Adrenal gland (tissue), 12 donors: ENCODE measurements around the gene DBR1. TPM values are rescaled to one million over a fixed set of nuclear protein-coding genes. Genes with fewer than 3 reads are reported as not detected.

Experiments used
- DNase-seq, 7 donors: peaks; one replicate each; pipeline ENCODE4 v3.0.0-alpha.2; 2019 to 2020
- H3K27ac ChIP-seq, 5 donors: fragments of 200-600 bp; sonication (generic) in 4 of 5; 1 replicate in 3 of 5; 2 replicates in 2 of 5; pipeline versions ENCODE4 v1.5.1 to v1.8.0; 2016 to 2020; ENCODE audit warnings: mild to moderate bottlenecking in 1 of 5
- H3K27me3 ChIP-seq: fragments of 200-600 bp; 2 replicates; pipeline ENCODE4 v1.8.0; 2021
- H3K36me3 ChIP-seq, 2 donors: fragments of 200-600 bp; replicated peaks in 1 of 2; 1 replicate in 1 of 2; 2 replicates in 1 of 2; pipeline versions ENCODE4 v1.5.1 to v1.8.0; 2018 to 2022
- H3K4me1 ChIP-seq, 2 donors: fragments of 200-600 bp; replicated peaks in 1 of 2; 1 replicate in 1 of 2; 2 replicates in 1 of 2; pipeline versions ENCODE4 v1.5.1 to v1.8.0; 2018 to 2021
- H3K4me3 ChIP-seq, 4 donors: fragments of 200-600 bp; sonication (generic) in 3 of 4; one replicate each; pipeline ENCODE4 v1.5.1; 2016 to 2018
- H3K9me3 ChIP-seq, 3 donors: fragments of 200-600 bp; sonication (generic) in 1 of 3; replicated peaks in 1 of 3; 1 replicate in 2 of 3; 2 replicates in 1 of 3; pipeline versions ENCODE4 v1.5.1 to v1.8.0; 2016 to 2021
- POLR2A ChIP-seq, 2 donors: fragments of 450-650 bp; IDR thresholded peaks; one replicate each; pipeline ENCODE4 v1.6.1; 2017; ENCODE audit warnings: antibody characterized with exemption in 2 of 2, mild to moderate bottlenecking in 2 of 2, moderate library complexity in 1 of 2
- WGBS, 4 donors: extraction: QIAGEN DNeasy Blood & Tissue Kit in 2 of 4; methylation state at CpG; one replicate each; pipeline versions ENCODE4 v1.1.5 to v1.1.7; 2013 to 2017; 5-methylcytosine and 5-hydroxymethylcytosine counted together
- intact Hi-C, 2 donors: fragments of 100-400 bp; cut with DNase I; formaldehyde crosslinking; loops; one replicate each; pipeline versions ENCODE4 v1.14.1 to v1.15.0; 2022 to 2023
- polyA plus RNA-seq, 3 donors: library from polyadenylated mRNA; stranded (reverse); fragments of 200-250 nt in 2 of 3; fragments of 350-450 nt in 1 of 3; fragmentation: Illumina TruSeq in 1 of 3; extraction: RNeasy Lipid Tissue Mini Kit (QIAGEN cat#74804) in 1 of 3; gene quantifications; one replicate each; pipeline ENCODE4 v1.2.3, GENCODE V29; 2013 to 2014
- total RNA-seq, 9 donors: library from RNA; depleted of rRNA in 4 of 9; stranded (reverse); fragments of >200 nt in 4 of 9; fragments of 120-200 nt in 1 of 9; fragmentation: NEBNext Ultra II Directional in 1 of 9; extraction: Animal tissue kit (Norgen Biotek cat#: 25700) in 1 of 9; gene quantifications; one replicate each; pipeline versions ENCODE4 v1.1.0 to v1.2.4, GENCODE V29; 2013 to 2023
- TF ChIP-seq, protein P1 (sequence below), 6 experiments: fragments of 450-650 bp in 4 of 6; fragments of 200-600 bp in 2 of 6; sonication (generic) in 1 of 6; IDR thresholded peaks; 1 replicate in 5 of 6; 2 replicates in 1 of 6; pipeline versions ENCODE4 v1.5.1 to v1.8.0; 2016 to 2021; ENCODE audit warnings: antibody characterized with exemption in 6 of 6, mild to moderate bottlenecking in 2 of 6, moderate library complexity in 1 of 6
- donor health status: healthy with polysubstance abuse.
- donor health status: Bipolar disorder and iron deficiency.
- donor health status: DM: yes; HTN: yes; CAD: no.
- donor health status: DM: no; HTN: no; CAD: no.
- donor health status: DM: no; HTN: no; CAD: no.
- donor health status: DM: yes; HTN: yes; CAD: no.

Gene DBR1
- total and polyA plus RNA-seq, 12 donors = 5.6 to 18.8 (median 12.0) TPM

DNA sequence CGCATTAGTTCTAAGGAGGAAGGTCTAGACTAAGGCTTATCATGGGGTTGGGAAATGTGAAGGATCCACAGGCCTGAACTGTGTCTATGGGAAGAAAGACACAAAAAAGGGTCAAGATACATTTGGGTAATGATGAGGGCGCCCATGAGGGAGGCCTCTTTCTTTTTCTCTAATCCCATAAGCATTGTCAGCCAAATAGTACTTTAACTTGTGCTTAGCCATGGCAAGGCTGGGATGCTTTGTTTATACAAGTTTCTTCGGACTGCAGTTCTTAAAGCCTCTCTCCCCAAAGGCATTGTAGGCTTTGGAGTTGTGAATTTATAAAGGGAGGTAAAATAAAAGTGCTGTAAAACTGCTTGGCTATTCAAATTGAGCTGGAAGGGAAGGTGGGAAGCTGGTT is 35.8 kb upstream of the DBR1 start:
- no peak overlapping the region for H3K27ac ChIP-seq
- no peak overlapping the region for H3K4me3 ChIP-seq
- TF ChIP-seq, protein P1, sequence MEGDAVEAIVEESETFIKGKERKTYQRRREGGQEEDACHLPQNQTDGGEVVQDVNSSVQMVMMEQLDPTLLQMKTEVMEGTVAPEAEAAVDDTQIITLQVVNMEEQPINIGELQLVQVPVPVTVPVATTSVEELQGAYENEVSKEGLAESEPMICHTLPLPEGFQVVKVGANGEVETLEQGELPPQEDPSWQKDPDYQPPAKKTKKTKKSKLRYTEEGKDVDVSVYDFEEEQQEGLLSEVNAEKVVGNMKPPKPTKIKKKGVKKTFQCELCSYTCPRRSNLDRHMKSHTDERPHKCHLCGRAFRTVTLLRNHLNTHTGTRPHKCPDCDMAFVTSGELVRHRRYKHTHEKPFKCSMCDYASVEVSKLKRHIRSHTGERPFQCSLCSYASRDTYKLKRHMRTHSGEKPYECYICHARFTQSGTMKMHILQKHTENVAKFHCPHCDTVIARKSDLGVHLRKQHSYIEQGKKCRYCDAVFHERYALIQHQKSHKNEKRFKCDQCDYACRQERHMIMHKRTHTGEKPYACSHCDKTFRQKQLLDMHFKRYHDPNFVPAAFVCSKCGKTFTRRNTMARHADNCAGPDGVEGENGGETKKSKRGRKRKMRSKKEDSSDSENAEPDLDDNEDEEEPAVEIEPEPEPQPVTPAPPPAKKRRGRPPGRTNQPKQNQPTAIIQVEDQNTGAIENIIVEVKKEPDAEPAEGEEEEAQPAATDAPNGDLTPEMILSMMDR (IDR thresholded peaks at IDR 0.05) = no peak
- 89 to 95% (median 91%) methylated on average over 3 of the region's 3 CpGs for WGBS, 4 donors
- H3K9me3 ChIP-seq = no peaks in the 10 kb centered on the region
- intact Hi-C loops = no loop called here
- DNase-seq = no peak
- H3K36me3 ChIP-seq = no peaks in the 10 kb centered on the region
- no peaks in the 10 kb centered on the region for H3K27me3 ChIP-seq
- peaks cover 0 to 4% of the 10 kb centered on the region in 2 donors for H3K4me1 ChIP-seq

DNA sequence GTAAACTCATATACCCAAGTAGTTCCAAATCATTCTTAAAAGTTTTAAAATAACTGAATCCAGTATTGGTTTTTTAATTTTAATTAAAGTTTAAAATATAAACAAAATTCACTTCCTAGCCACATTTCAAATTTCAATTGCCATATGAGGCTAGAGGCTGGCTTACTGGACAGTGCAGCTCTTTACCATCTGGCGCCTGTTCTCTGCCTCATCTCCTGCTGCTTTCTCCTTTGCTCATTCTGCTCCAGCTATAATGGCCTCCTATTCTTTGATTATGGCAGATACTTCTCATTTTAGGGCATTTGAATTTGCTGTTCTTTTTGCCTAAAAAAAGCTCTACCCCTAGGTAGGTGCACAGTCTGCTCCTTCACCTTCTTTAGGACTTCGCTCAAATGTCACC is 31.5 kb upstream of the DBR1 start:
- Histone ChIP-seq H3K9me3 (no peaks in the 10 kb centered on the region), H3K27me3 (no peaks in the 10 kb centered on the region), H3K27ac (no peak overlapping the region), H3K4me1 (peaks cover 0 to 3% of the 10 kb centered on the region in 2 donors), H3K4me3 (no peak overlapping the region), H3K36me3 (no peaks in the 10 kb centered on the region)
- TF ChIP-seq, protein P1 (IDR thresholded peaks at IDR 0.05) = no peak
- TF ChIP-seq POLR2A (IDR thresholded peaks at IDR 0.05) = no peak
- 97 to 100% (median 98%) methylated on average over 2 of the region's 2 CpGs for WGBS, 4 donors
- intact Hi-C loops = no loop called here
- no peak for DNase-seq

DNA sequence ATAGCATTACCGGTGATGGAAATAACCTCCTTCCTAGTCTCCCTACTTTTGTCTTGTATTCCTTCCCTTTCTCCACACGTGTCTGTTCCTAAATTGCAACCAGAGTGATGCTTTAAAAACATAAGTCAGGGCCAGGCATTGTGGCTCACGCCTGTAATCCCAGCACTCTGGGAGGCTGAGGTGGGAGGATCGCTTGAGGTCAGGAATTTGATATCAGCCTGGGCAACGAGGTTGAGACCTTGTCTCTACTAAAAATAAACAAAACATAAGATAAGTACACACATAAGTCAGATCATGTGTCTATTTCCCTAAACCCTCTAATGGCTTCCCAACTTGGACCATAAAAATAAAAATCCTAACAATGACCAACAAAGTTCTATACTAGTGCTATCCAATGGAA is 30.8 kb upstream of the DBR1 start:
- TF ChIP-seq POLR2A (IDR thresholded peaks at IDR 0.05) = no peak
- TF ChIP-seq, protein P1 (IDR thresholded peaks at IDR 0.05) = no peak
- DNase-seq = no peak
- Histone ChIP-seq H3K36me3 (no peaks in the 10 kb centered on the region), H3K4me1 (no peaks in the 10 kb centered on the region), H3K9me3 (no peaks in the 10 kb centered on the region), H3K27me3 (no peaks in the 10 kb centered on the region), H3K4me3 (no peak overlapping the region), H3K27ac (no peak overlapping the region)
- intact Hi-C loops = no loop called here
- WGBS, 4 donors = 71 to 73% (median 72%) methylated on average over 5 of the region's 5 CpGs

DNA sequence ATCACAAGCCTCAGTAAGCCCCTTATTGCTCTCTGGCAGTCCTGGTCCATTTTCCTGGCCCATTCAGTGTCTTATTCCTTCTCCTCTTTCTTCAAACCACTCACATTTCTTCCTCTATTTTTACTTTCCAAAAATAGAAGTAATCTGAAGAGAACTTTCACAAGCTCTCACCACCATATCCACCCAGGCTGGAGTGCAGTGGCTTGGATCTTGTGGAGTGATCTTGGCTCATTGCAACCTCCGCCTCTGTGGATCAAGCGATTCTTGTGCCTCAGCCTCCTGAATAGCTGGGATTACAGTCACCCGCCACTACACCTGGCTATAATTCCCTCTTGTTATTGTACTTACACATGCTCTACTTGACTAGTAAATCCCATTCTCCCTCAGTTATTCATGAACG is 29.2 kb upstream of the DBR1 start:
- Histone ChIP-seq H3K9me3 (no peaks in the 10 kb centered on the region), H3K27me3 (no peaks in the 10 kb centered on the region), H3K36me3 (no peaks in the 10 kb centered on the region), H3K27ac (no peak overlapping the region), H3K4me1 (peaks cover 0 to 8% of the 10 kb centered on the region in 2 donors), H3K4me3 (no peak overlapping the region)
- 85 to 96% (median 91%) methylated on average over 4 of the region's 4 CpGs for WGBS, 4 donors
- DNase-seq = no peak
- TF ChIP-seq, protein P1 (IDR thresholded peaks at IDR 0.05) = no peak
- TF ChIP-seq POLR2A (IDR thresholded peaks at IDR 0.05) = no peak
- intact Hi-C loops = no loop called here
